CD4-positive, alpha-beta T cell (primary cell): ENCODE data around the gene KCNK4. TPM values are rescaled to one million over a fixed set of nuclear protein-coding genes. Genes with fewer than 3 reads are reported as not detected.

Experiments used
- ATAC-seq: fragments of 200-7000 bp; cut with Tn5 transposase; one replicate; pipeline ENCODE4 v1.10.0; 2022; ENCODE audit warnings: mild to moderate bottlenecking; ENCODE audit not compliant: poor library complexity
- CTCF ChIA-PET: fragments of 350-600 bp; sonication (Branson Sonifier 250); formaldehyde crosslinking; loops from one replicate; lab custom pipeline; 2021; ENCODE audit warnings: antibody characterized with exemption, inconsistent platforms; lab: Charles Lee
- POLR2A ChIA-PET: fragments of 350-600 bp; sonication (Branson Sonifier 250); formaldehyde crosslinking; loops from one replicate; lab custom pipeline; 2021; ENCODE audit warnings: antibody characterized with exemption, inconsistent platforms; lab: Charles Lee
- DNase-seq, 14 experiments: peaks; one replicate each; pipeline ENCODE4 v3.0.0-alpha.2; 2013 to 2020; ENCODE audit warnings: mixed read lengths in 2 of 14
- H3K27ac ChIP-seq, 2 donors: one replicate each; pipeline versions ENCODE4 v1.5.1 to v1.7.0; 2013; ENCODE audit warnings: low read length in 2 of 2, low read depth in 1 of 2, mild to moderate bottlenecking in 1 of 2
- H3K27me3 ChIP-seq, 2 experiments: 1 replicate in 1 of 2; 2 replicates in 1 of 2; pipeline versions ENCODE4 v1.6.1 to v1.7.0; 2013; ENCODE audit warnings: low read length in 2 of 2, control low read depth in 1 of 2, mild to moderate bottlenecking in 1 of 2, moderate library complexity in 1 of 2; ENCODE audit not compliant: insufficient read depth in 2 of 2, control insufficient read depth in 1 of 2
- H3K36me3 ChIP-seq: one replicate; pipeline ENCODE4 v1.6.1; 2013; ENCODE audit warnings: low read length, control low read depth; ENCODE audit not compliant: insufficient read depth
- H3K4me1 ChIP-seq: one replicate; pipeline ENCODE4 v1.6.1; 2013; ENCODE audit warnings: low read length, control low read depth; ENCODE audit not compliant: insufficient read depth
- H3K4me3 ChIP-seq: one replicate; pipeline ENCODE4 v1.5.1; 2013; ENCODE audit warnings: mild to moderate bottlenecking, low read length, moderate library complexity
- H3K9me3 ChIP-seq, 2 experiments: 1 replicate in 1 of 2; 2 replicates in 1 of 2; pipeline versions ENCODE4 v1.6.1 to v1.7.0; 2013; ENCODE audit warnings: low read length in 2 of 2, mild to moderate bottlenecking in 2 of 2, control low read depth in 1 of 2, moderate library complexity in 1 of 2; ENCODE audit not compliant: control insufficient read depth in 1 of 2, insufficient read depth in 1 of 2
- H3K27ac Mint-ChIP-seq: one replicate; pipeline ENCODE4 v1.8.0; 2020; ENCODE audit warnings: mixed read lengths
- H3K27me3 Mint-ChIP-seq: one replicate; pipeline ENCODE4 v1.8.0; 2021; ENCODE audit warnings: mixed read lengths
- H3K36me3 Mint-ChIP-seq: one replicate; pipeline ENCODE4 v1.8.0; 2021; ENCODE audit warnings: low read depth, mixed read lengths
- H3K4me1 Mint-ChIP-seq: one replicate; pipeline ENCODE4 v1.8.0; 2021; ENCODE audit warnings: low read depth, mixed read lengths
- H3K4me3 Mint-ChIP-seq: one replicate; pipeline ENCODE4 v1.8.0; 2020; ENCODE audit warnings: mild to moderate bottlenecking, mixed read lengths
- H3K9me3 Mint-ChIP-seq: one replicate; pipeline ENCODE4 v1.8.0; 2020; ENCODE audit warnings: mixed read lengths
- CTCF ChIP-seq: fragments of 200-600 bp; IDR thresholded peaks from one replicate; pipeline ENCODE4 v1.8.0; 2022; ENCODE audit warnings: antibody characterized with exemption, mild to moderate bottlenecking
- intact Hi-C, 2 experiments: fragments of 100-400 bp; cut with DNase I in 1 of 2; cut with micrococcal nuclease in 1 of 2; formaldehyde crosslinking; loops; one replicate each; pipeline versions ENCODE4 v1.15.1 to v1.9.0; 2023 to 2025; cut with DNase I, micrococcal nuclease
- total RNA-seq, 174 experiments: library from RNA in 2 of 174; stranded (reverse) in 2 of 174; gene quantifications; one replicate each; pipeline ENCODE4 v1.2.3 and lab custom pipeline; 2021 to 2026

Gene KCNK4
- total RNA-seq, 2 experiments from 2014 or later, result 0.14 TPM; not detected in 1

- peaks cover 21% of the 10 kb centered on the region for H3K36me3 ChIP-seq
- CTCF ChIA-PET, result interaction anchor here (1.1 kb wide), 1 partner anchor 57 kb away, joined by 4 read pairs; no protein-coding TSS in a partner anchor
- no peak overlapping the region for H3K4me3 Mint-ChIP-seq
- H3K9me3 Mint-ChIP-seq, result no peaks in the 10 kb centered on the region
- no peak overlapping the region for H3K27ac ChIP-seq
- peaks cover 13% of the 10 kb centered on the region for H3K36me3 Mint-ChIP-seq
- H3K4me1 Mint-ChIP-seq, result no peaks in the 10 kb centered on the region
- no peak overlapping the region for H3K4me3 ChIP-seq
- DNase-seq (no peak), ATAC-seq (no peak)
- no peak overlapping the region for H3K27ac Mint-ChIP-seq
- H3K27me3 ChIP-seq, result no peaks in the 10 kb centered on the region
- peaks cover 7% of the 10 kb centered on the region for H3K4me1 ChIP-seq
- no peaks in the 10 kb centered on the region for H3K9me3 ChIP-seq
- intact Hi-C loops, result no loop called here
- no peaks in the 10 kb centered on the region for H3K27me3 Mint-ChIP-seq
- TF ChIP-seq CTCF, result no peak
- POLR2A ChIA-PET, result no interaction called here
Observed at GRCh38 chr11:64261556-64262080, 29.5 kb upstream of the KCNK4 start.

- intact Hi-C loops, result no loop called here
- CTCF ChIA-PET, result interaction anchor here (1.5 kb wide), 1 partner anchor 38 kb away, joined by 5 read pairs; no protein-coding TSS in a partner anchor
Observed at GRCh38 chr11:64262271-64263002, 28.7 kb upstream of the KCNK4 start.

More at GRCh38 chr11:64262271-64263002, 28.7 kb upstream of the KCNK4 start:
- Histone ChIP-seq H3K27ac (no peak overlapping the region), H3K4me3 (no peak overlapping the region), H3K4me1 (peaks cover 7% of the 10 kb centered on the region), H3K9me3 (no peaks in the 10 kb centered on the region), H3K36me3 (peaks cover 20% of the 10 kb centered on the region), H3K27me3 (no peaks in the 10 kb centered on the region)
- no peak overlapping the region for H3K27ac Mint-ChIP-seq
- TF ChIP-seq CTCF, result no peak
- ATAC-seq, result no peak
- POLR2A ChIA-PET, result interaction anchor here (0.9 to 1.0 kb wide), 2 partner anchors 22 to 57 kb away, joined by 3 read pairs; partner anchors contain the start of gene BAD
- peaks cover 13% of the 10 kb centered on the region for H3K36me3 Mint-ChIP-seq
- H3K4me3 Mint-ChIP-seq, result no peak overlapping the region
- H3K9me3 Mint-ChIP-seq, result no peaks in the 10 kb centered on the region
- no peaks in the 10 kb centered on the region for H3K27me3 Mint-ChIP-seq
- no peaks in the 10 kb centered on the region for H3K4me1 Mint-ChIP-seq
- DNase-seq, result no peak
